Uterus (tissue), 2 donors: ENCODE measurements around the gene APP.

Source experiments
- POLR2A ChIP-seq, 2 donors: fragments of 450-650 bp; IDR thresholded peaks; one replicate each; pipeline ENCODE4 v1.6.1; 2016; ENCODE audit warnings: antibody characterized with exemption in 2 of 2, mild to moderate bottlenecking in 1 of 2, moderate library complexity in 1 of 2
- TF ChIP-seq, protein P1 (sequence below), 4 experiments: fragments of 200-600 bp in 2 of 4; fragments of 450-650 bp in 2 of 4; sonication (generic) in 2 of 4; IDR thresholded peaks; one replicate each; pipeline ENCODE4 v1.5.1; 2016 to 2019; ENCODE audit warnings: antibody characterized with exemption in 4 of 4, mild to moderate bottlenecking in 2 of 4, moderate library complexity in 1 of 4

DNA sequence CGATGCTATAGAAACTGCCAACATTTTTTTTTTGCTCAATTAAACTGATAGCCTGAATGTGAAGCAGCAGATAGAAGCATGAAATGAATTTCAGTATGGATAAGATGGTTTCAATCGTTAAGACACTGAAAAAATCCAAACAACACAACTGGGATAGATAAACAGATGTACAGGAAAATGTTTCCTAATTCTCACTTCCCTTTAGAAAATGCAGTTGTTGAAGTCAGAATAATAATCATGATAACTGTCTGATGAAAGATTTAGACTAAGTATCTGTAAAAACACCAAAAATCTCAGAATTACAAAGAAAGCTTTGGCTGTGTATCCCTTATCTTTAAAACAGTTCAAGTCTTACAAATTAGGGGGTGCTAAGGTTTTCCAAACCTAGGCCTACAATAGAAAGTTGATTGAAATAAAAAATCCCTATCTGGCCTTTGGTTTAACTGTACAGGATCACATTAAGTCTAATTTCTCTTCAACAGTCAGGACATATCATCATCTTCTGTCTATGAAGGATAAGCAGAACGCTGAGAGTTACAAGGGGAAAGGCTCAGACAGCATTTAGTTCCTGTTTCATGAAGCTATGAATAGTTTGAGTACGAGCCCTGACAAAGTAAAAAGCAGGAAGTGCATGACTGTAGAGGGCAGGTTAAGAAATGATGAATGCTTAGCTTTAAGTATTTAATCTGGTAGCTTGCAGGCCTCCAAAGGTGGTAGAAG is 203.2 kb downstream of the APP start:
- TF ChIP-seq POLR2A (IDR thresholded peaks at IDR 0.05), result no peak
- TF ChIP-seq, protein P1, sequence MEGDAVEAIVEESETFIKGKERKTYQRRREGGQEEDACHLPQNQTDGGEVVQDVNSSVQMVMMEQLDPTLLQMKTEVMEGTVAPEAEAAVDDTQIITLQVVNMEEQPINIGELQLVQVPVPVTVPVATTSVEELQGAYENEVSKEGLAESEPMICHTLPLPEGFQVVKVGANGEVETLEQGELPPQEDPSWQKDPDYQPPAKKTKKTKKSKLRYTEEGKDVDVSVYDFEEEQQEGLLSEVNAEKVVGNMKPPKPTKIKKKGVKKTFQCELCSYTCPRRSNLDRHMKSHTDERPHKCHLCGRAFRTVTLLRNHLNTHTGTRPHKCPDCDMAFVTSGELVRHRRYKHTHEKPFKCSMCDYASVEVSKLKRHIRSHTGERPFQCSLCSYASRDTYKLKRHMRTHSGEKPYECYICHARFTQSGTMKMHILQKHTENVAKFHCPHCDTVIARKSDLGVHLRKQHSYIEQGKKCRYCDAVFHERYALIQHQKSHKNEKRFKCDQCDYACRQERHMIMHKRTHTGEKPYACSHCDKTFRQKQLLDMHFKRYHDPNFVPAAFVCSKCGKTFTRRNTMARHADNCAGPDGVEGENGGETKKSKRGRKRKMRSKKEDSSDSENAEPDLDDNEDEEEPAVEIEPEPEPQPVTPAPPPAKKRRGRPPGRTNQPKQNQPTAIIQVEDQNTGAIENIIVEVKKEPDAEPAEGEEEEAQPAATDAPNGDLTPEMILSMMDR (IDR thresholded peaks at IDR 0.05), result no peak
